ENCODE measurements around the gene SERPINB12.

Gene SERPINB12

GRCh38 chr18:63551769-63552168 is 9.6 kb downstream of the SERPINB12 start:
- no peak for DNase-seq

GRCh38 chr18:63552581-63552980 is 10.4 kb downstream of the SERPINB12 start:
- DNase-seq, result no peak

- DNase-seq, result peak; percentile 55
Observed at GRCh38 chr18:63553081-63553480, 10.9 kb downstream of the SERPINB12 start.

GRCh38 chr18:63559567-63560491 is 17.7 kb downstream of the SERPINB12 start:
- DNase-seq, result no peak

GRCh38 chr18:63562284-63562683 is 20.1 kb downstream of the SERPINB12 start:
- DNase-seq, result no peak

- DNase-seq, result no peak
Observed at GRCh38 chr18:63564021-63564420, 21.9 kb downstream of the SERPINB12 start.

- no peak for DNase-seq
Observed at GRCh38 chr18:63564561-63564960, 22.4 kb downstream of the SERPINB12 start.

GRCh38 chr18:63567276-63567675 is 25.1 kb downstream of the SERPINB12 start:
- no peak for DNase-seq

- no peak for DNase-seq
Observed at GRCh38 chr18:63567825-63568224, 25.7 kb downstream of the SERPINB12 start.

- DNase-seq, result no peak
Observed at GRCh38 chr18:63570721-63571120, 28.6 kb downstream of the SERPINB12 start.

- DNase-seq, result no peak
Observed at GRCh38 chr18:63575681-63576080, 33.5 kb downstream of the SERPINB12 start.

GRCh38 chr18:63578357-63578958 is 36.3 kb downstream of the SERPINB12 start:
- DNase-seq, result no peak

GRCh38 chr18:63579616-63580015 is 37.4 kb downstream of the SERPINB12 start:
- DNase-seq, result no peak

GRCh38 chr18:63585988-63586387 is 43.8 kb downstream of the SERPINB12 start:
- no peak for DNase-seq

- no peak for DNase-seq
Observed at GRCh38 chr18:63586431-63586830, 44.3 kb downstream of the SERPINB12 start.

GRCh38 chr18:63586966-63587365 is 44.8 kb downstream of the SERPINB12 start, which contains the start of gene SERPINB13:
TSS of gene SERPINB13 (plus strand) at chr18:63587343. CDS start at chr18:63588668, 1,325 bp downstream.
- DNase-seq, result no peak

GRCh38 chr18:63588909-63589308 is 46.7 kb downstream of the SERPINB12 start:
- DNase-seq, result no peak

- DNase-seq, result no peak
Observed at GRCh38 chr18:63590373-63590772, 48.2 kb downstream of the SERPINB12 start.

- no peak for DNase-seq
Observed at GRCh38 chr18:63590966-63591695, 49.0 kb downstream of the SERPINB12 start.

- peak; percentile 21 for DNase-seq
Observed at GRCh38 chr18:63591725-63592124, 49.6 kb downstream of the SERPINB12 start.

- DNase-seq, result no peak
Observed at GRCh38 chr18:63592471-63592870, 50.3 kb downstream of the SERPINB12 start.

- no peak for DNase-seq
Observed at GRCh38 chr18:63596964-63597363, 54.8 kb downstream of the SERPINB12 start.

- no peak for DNase-seq
Observed at GRCh38 chr18:63603355-63603754, 61.2 kb downstream of the SERPINB12 start.

Measured in NCI-H226 (cell line).